ENCODE measurements around the gene PLLP. TPM values are rescaled to one million over a fixed set of nuclear protein-coding genes. Genes with fewer than 3 reads are reported as not detected.

PLLP gene
- polyA plus RNA-seq, 5 donors = 3.2 to 7.5 (median 5.4) TPM

- DNase-seq = no peak
Observed at GRCh38 chr16:57225978-57226377, 58.5 kb downstream of the PLLP start.

- DNase-seq = no peak
Observed at GRCh38 chr16:57224651-57225335, 59.7 kb downstream of the PLLP start.

DNA sequence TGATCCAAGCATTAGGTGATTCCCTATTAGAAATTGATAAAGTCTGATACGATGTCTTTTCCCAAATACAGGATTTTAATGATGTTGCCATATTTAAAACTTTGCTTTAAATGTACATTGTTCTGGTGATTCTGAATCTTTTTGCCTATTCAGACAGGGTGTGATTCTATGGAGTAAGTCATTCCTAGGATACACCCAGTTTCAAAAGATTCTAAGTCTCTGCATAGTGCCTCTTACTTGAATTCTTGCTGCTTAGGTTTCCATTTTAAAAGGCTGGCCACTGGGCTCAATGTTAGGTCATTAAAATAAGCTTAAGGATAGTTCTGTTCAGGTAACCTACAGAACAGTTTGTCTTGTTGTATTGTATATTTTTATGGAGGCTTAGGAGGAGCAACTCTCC is 61.4 kb downstream of the PLLP start:
- DNase-seq = no peak

DNA sequence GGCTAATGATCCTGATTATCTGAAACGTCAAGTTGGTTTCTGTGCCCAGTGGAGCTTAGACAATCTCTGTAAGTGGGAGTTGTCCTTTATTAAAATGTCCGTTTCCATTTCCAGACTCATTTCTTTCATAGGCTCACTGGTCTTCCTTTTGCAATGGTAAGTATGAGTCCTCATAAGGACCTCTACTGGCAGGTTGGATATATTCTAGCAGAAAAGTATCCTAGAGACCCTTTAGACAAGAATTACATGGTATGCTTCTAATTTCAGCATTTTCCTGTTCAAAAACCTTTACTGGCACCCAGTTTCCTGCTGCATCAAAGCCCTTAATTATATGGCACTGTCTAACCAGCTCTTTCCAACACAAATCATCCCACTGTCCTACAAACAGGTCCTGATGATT is 67.5 kb downstream of the PLLP start:
- DNase-seq = no peak

DNA sequence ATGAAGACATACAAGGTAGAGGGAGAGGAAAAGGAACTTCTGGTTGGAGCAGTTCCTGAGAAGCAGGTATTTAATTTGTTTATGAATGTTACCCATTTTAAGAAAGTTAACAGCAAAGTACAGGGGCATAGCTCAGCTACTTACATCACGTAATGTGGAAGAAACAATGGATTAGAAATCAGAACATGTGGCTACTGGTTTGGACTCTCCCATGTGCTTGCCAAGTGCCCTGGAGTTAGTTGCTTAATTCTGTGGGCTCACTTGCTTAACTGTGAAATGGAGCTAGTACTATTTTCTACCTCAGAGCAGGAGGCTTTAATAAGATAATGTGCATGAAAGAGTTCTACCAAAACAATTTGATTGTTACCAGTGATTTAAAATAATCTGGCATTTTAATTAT is 71.0 kb downstream of the PLLP start:
- no peak for DNase-seq

DNA sequence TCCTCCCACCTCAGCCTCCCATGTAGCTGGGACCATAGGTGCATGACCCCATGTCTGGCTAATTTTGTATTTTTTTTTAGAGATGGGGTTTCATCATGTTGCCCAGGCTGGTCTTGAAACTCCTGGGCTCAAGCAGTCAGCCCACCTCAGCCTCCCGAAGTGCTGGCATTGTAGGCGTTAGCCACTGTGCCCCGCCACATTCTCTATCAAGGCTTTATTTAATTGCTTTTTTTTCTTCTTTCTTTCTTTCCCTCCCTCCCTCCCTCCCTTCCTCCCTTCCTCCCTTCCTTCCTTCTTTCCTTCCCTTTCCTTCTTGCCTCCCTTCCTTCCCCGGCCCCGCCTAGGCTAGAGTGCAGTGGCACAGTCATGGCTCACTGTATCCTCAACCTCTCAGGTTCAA is 74.7 kb downstream of the PLLP start:
- DNase-seq = no peak

GRCh38 chr16:57208926-57209325 is 75.5 kb downstream of the PLLP start:
- DNase-seq = no peak

Other genes starting within 250 kb of the PLLP start
- gene CPNE2, start 192.1 kb downstream of the PLLP start, polyA plus RNA-seq (ENCODE audit: insufficient read depth in 1 of 5, insufficient read length in 5 of 5, low replicate concordance in 1 of 5) = 10 to 100 TPM; 57.6 to 78.2 (median 70.1) TPM
- 100 to 1,000 TPM in 4 of 5 donors, 10 to 100 TPM in 1; 94.0 to 123 (median 115) TPM for gene PSME3IP1, start 98.6 kb downstream of the PLLP start, polyA plus RNA-seq (ENCODE audit: insufficient read depth in 1 of 5, insufficient read length in 5 of 5, low replicate concordance in 1 of 5)
- gene RSPRY1, start 98.3 kb downstream of the PLLP start, polyA plus RNA-seq (ENCODE audit: insufficient read depth in 1 of 5, insufficient read length in 5 of 5, low replicate concordance in 1 of 5) = 10 to 100 TPM; 31.4 to 50.8 (median 41.4) TPM
- 10 to 100 TPM; 64.8 to 81.7 (median 69.6) TPM for gene ARL2BP, start 39.4 kb downstream of the PLLP start, polyA plus RNA-seq (ENCODE audit: insufficient read depth in 1 of 5, insufficient read length in 5 of 5, low replicate concordance in 1 of 5)
- under 1 TPM; 0.15 to 0.39 (median 0.22) TPM for gene CCL22, start 74.1 kb upstream of the PLLP start, polyA plus RNA-seq (ENCODE audit: insufficient read depth in 1 of 5, insufficient read length in 5 of 5, low replicate concordance in 1 of 5)
- 10 to 100 TPM in 2 of 5 donors, 1 to 10 TPM in 3; 8.4 to 13.3 (median 9.5) TPM for gene CX3CL1, start 87.8 kb upstream of the PLLP start, polyA plus RNA-seq (ENCODE audit: insufficient read depth in 1 of 5, insufficient read length in 5 of 5, low replicate concordance in 1 of 5)
- not detected for gene CCL17, start 120.1 kb upstream of the PLLP start, polyA plus RNA-seq (ENCODE audit: insufficient read depth in 1 of 5, insufficient read length in 5 of 5, low replicate concordance in 1 of 5)
- gene CIAPIN1, start 162.7 kb upstream of the PLLP start, polyA plus RNA-seq (ENCODE audit: insufficient read depth in 1 of 5, insufficient read length in 5 of 5, low replicate concordance in 1 of 5) = 10 to 100 TPM; 57.9 to 79.3 (median 75.1) TPM
- gene COQ9, start 162.8 kb upstream of the PLLP start, polyA plus RNA-seq (ENCODE audit: insufficient read depth in 1 of 5, insufficient read length in 5 of 5, low replicate concordance in 1 of 5) = 10 to 100 TPM; 57.0 to 65.0 (median 59.4) TPM
- gene POLR2C, start 178.0 kb upstream of the PLLP start, polyA plus RNA-seq (ENCODE audit: insufficient read depth in 1 of 5, insufficient read length in 5 of 5, low replicate concordance in 1 of 5) = 10 to 100 TPM; 74.4 to 87.6 (median 77.5) TPM
- 10 to 100 TPM; 26.4 to 36.5 (median 30.7) TPM for gene DOK4, start 201.8 kb upstream of the PLLP start, polyA plus RNA-seq (ENCODE audit: insufficient read depth in 1 of 5, insufficient read length in 5 of 5, low replicate concordance in 1 of 5)